Stimulated activated CD8-positive, alpha-beta memory T cell treated with anti-CD3 and anti-CD28 coated beads, Interleukin-2, amount 100 ng/mL, for 1 hour (primary cell): ENCODE measurements around the gene UBE2S.
"Not testable (repeated sequence)": the region's sequence is repeated elsewhere in the genome, so short reads cannot be mapped to it uniquely, and the experiment has no call there.

Experiments
- DNase-seq, 2 donors: peaks; one replicate each; pipeline ENCODE4 v3.0.0-alpha.2; 2020; ENCODE audit warnings: low read depth in 2 of 2

The UBE2S gene

DNA sequence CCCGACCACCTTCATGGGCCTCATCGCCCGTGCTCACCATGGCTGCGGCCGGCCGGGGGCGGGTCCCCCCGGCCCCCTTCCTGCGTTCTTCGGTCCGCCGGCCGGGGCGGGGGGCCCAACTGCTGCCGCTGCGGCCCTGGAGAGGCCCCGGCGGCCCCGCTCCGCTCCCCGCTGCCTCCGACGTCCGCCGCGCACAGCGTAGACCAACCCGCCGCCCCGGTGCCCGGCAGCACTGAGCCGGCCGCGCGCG lies at the start of gene UBE2S:
TSS of gene UBE2S (minus strand) at position 239 of the 250 bp plus-strand sequence. CDS start at position 40, 199 bp downstream.
- not testable (repeated sequence) for DNase-seq

GRCh38 chr19:55456347-55456746 lies 48.8 kb upstream of the UBE2S start:
- DNase-seq: no peak

GRCh38 chr19:55455576-55456235 lies 48.1 kb upstream of the UBE2S start:
- DNase-seq: no peak

DNA sequence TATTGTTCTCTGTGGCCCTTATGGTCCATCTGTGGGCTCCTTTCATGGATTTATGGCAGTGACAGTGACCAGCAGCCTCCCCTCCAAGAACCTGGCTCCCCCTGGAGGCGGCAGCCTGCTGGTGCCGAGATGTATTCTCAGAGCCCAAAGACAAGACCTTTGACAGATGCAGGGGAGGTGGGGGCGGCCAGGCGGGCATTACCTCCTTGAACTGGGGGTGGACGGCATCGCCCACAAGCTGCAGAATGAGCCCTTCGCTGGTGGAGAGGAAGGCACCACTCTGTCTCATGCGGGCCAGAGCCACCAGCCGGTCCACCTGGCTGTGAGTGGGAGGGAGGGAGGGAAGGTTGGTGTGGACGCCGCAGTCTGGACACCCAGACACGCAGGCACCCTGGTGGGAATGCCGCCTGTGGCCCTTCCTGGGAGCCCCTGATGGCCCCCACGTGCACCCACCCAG lies 47.2 kb upstream of the UBE2S start:
- no peak for DNase-seq

GRCh38 chr19:55453511-55454260 lies 46.1 kb upstream of the UBE2S start:
- DNase-seq: no peak

- DNase-seq: no peak
These were observed 45.3 kb upstream of the UBE2S start for GRCh38 chr19:55452749-55453346.

DNA sequence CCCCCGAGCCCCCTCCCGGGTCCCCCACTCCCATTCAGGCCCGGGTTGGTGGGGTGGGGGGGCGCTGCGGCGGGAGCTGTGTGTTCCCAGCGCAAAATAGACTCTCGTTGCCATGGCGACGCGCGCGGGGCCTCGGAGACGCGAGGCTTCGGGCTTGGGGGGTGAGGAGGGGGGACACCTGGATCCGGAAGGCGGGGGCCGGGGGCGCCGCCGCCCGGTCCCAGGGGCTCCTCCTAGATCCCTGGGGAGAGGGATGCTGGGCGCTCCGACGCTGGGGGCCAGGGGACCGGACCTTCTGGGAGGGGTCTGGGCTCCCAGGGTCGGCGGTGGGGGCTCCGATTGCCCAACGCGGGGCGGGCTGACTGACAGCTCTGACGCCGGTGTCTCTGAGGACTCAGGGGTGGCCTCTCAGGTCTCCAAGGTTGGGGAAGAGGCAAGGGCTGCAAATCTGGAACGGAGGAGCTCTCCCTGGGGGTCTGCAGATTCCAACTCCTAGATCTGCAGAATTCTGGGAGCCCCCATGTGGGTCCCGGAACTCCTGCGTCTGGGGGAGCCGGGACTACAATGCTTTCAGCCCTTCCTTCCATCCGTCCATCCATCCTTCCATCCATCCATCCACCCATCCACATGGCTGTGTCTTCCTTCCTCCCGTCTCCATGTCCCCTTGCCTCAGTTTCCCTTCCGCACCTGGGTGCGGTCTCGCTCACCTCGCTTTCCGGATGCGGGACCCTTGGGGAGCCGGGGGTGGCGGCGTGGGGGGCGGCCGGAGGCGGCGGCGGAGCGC lies 44.6 kb upstream of the UBE2S start:
- DNase-seq: no peak

- DNase-seq: no peak
These were observed 43.8 kb upstream of the UBE2S start for GRCh38 chr19:55451163-55451964.

GRCh38 chr19:55449469-55449868 lies 41.9 kb upstream of the UBE2S start:
- no peak for DNase-seq

- not testable (repeated sequence) for DNase-seq
These were observed 40.5 kb upstream of the UBE2S start for GRCh38 chr19:55448175-55448490.

GRCh38 chr19:55447421-55448174 lies 40.0 kb upstream of the UBE2S start:
- no peak for DNase-seq

- no peak for DNase-seq
These were observed 38.5 kb upstream of the UBE2S start for GRCh38 chr19:55446060-55446459.

GRCh38 chr19:55444646-55445045 lies 37.1 kb upstream of the UBE2S start:
- DNase-seq: no peak

- DNase-seq: no peak
These were observed 36.4 kb upstream of the UBE2S start for GRCh38 chr19:55443824-55444480.

- no peak for DNase-seq
These were observed 35.6 kb upstream of the UBE2S start, which contains the start of gene SHISA7 for GRCh38 chr19:55443045-55443823. TSS of gene SHISA7 (minus strand) at chr19:55443300. CDS start at chr19:55442863, 437 bp downstream.

- no peak for DNase-seq
These were observed 34.9 kb upstream of the UBE2S start for GRCh38 chr19:55442372-55442961.

DNA sequence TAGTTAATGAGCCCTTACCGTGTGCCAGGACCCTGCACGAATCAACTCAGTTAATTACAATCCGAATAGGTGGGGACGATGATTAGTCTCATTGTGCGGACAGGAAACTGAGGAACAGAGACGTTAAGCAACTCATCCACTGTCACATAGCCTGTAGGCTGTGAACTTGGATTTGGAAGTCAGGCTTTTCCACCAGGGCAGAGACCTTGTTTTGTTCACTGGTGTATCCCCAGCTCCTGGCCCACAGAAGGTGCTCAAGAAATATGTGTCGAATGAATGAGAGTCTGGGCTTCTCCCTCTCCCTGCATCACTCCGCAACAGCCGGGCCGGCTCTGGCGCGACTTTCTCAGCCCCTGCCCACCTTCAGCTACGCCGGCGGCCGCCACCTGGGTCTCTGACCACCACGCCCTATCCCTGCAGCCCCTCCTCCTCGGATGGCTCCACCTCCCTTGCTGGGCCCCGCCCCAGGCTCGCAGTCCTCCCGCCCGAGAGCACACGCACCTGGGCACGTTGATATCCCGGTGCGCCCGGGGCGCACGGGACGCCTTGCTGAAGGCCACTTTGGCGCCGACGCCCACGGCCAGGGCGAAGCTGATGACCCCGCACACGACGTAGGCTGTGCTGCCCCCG lies 34.2 kb upstream of the UBE2S start:
- no peak for DNase-seq

- DNase-seq: no peak
These were observed 33.7 kb upstream of the UBE2S start for GRCh38 chr19:55441319-55441691.
